Amniotic stem cell (primary cell): ENCODE measurements around the gene STAB1.

Experiments used
- DNase-seq: peaks from one replicate; lab custom pipeline; 2025; lab: John Stamatoyannopoulos, UW

STAB1 gene

DNA sequence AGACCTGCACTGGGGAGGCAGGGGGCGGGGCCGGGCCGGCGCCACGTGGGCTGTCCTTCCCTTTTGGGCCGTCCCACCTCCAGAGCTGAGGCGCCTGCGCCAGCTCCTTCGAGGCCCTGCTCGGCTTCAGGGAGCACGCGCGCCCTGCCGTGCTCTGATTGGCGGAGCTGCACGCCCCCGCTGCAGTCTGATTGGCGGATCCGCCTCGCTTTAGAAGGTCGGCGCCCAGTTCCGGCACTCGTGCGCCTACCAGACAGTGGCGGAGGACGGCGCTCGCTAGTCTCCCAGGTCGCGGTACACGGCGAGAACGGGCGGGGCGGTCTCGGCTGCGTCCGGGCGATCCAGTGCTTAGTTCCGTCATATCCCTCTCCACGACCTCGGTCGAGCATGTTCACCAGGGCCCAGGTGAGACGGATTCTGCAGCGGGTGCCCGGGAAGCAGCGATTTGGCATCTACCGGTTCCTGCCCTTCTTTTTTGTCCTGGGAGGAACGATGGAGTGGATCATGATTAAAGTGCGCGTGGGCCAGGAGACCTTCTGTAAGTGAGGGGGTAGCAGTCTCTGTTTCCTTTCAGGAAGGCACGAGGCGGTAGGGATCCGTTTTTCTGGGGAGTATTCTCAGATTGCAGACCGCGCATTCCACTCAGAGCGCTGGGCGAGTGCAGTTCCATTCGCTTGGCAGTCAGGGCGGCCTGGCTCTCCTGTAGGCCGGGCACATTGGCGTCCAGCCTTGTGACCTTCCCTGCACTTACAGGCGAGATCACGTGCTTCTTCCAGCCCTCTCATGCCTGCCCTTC, 41.4 kb downstream of the STAB1 start, which contains the start of gene UQCC5:
UQCC5 (plus strand) TSS at position 237 of the 796 bp plus-strand sequence; CDS start at position 388, 151 bp downstream.
- DNase-seq, result peak; percentile 96

DNA sequence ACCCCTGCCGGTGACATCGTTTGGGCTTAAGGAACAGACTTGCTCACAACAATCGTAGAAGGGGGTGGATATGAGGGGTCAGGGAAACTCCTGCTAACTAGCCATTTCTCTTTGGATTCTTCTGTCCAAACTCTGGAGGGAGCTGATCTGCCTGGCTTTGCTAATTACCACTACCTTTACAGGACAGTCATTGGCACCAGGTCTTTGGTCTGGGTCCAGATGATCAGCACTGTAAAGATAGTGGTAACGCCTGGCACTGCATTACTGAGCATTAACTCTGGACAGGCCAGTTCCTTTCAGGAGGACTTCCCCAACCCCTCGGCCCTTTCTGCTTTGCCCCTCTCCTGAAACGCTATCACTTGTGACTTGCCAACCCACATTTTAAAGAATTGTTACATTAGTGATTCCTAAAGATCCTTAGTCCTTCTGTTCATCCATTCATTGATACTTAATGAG, 42.1 kb downstream of the STAB1 start:
- DNase-seq, result no peak

DNA sequence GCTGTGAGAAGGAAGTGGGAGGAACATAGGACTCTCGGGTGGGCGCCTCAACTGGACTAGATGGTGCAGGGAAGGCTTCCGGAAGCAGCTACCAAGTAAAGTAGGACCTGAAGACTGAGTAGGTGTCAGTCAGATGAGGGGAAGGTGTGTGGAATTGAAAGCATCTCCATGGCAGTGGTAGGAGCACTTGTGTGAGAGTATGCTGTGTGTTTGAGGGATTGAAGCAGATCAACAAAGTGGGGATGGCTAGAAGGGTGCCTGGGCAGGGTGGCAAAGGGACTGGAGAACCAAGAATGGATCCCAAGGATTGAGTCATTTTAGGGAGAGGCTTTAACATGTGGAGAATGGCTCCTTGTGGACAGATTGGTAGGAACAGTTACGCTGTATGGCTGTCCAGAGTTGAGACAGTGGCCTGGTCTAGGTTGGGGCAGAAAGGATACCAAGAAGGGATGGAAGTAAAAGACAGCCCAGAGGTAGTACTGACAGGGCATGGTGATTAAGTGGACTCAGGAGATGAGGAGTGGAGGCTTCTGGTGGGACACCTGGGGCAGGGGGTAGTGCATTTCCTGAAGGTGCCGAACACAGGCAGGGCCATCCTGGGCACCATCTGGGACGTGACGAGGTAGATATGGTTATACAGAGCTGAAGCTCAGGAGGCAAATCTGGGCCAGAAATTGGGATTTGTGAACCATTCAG, 42.7 kb downstream of the STAB1 start:
- no peak for DNase-seq

DNA sequence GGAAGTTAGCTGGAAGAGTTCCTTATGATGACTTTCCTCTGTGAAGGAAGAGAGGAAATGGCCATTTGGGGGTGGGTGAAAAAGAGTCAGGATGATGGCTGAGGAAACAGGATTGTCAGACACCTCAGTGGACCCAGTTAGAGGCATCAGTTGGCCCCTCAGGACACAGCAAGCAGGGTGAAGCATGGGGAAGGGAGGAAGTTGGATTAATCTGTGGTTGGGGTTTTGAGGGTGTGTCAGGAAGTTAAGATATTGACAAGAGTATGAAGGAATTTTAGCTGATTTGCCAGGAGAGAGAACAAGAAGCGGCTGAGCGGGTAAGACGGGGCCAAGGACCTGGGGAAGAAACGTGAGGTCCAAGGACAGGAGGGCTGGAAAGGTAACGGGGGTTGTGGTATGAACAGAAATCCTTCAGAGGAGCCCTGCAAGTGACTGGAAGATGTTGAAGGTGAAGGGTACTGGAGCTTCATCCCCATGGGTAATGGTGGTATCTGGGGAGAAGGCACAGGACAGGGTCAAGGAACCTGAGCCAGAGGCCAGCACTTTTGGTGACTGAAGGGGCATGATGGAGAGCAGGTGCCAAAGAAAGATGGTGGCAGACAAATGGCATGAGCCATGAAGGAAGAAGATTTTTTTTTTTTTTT, 44.0 kb downstream of the STAB1 start:
- DNase-seq, result no peak

DNA sequence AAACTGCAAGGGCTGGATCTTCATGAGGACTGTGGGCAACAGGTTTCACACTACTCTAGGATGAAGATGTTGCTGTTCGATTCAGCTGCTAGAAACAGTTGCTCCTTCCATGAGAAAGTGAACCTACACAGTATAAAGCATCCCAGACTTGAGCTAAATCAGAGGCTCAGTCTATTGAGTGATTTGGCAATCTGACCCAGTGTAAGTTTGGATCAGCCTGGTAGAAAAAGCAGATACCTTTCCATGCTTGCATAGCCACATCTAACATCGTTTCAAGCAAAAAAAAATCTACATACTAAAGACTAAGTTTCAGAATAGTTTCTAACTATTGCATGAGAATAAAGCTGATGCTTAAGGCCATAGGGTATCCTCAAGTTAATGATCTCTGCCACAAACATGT, 45.9 kb downstream of the STAB1 start:
- no peak for DNase-seq

DNA sequence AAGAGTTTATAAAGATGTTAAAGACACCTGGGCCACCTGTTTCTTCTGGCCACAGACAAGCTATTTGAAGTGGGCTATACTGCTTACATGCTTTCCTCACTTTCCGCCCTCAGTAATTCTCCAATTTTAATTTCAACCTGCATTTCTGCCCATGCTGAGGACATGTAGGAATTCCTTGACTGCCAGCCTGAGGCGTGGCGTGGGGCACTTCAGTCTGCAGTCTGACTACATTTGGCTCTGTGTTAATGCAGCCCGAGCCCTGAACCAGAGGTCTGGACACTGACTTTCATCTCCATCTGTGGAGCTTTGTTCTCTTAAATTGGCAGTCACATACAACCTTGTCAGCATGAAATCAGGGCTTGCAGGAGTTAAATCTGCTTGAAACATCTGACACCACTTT, 49.8 kb downstream of the STAB1 start:
- DNase-seq, result no peak

DNA sequence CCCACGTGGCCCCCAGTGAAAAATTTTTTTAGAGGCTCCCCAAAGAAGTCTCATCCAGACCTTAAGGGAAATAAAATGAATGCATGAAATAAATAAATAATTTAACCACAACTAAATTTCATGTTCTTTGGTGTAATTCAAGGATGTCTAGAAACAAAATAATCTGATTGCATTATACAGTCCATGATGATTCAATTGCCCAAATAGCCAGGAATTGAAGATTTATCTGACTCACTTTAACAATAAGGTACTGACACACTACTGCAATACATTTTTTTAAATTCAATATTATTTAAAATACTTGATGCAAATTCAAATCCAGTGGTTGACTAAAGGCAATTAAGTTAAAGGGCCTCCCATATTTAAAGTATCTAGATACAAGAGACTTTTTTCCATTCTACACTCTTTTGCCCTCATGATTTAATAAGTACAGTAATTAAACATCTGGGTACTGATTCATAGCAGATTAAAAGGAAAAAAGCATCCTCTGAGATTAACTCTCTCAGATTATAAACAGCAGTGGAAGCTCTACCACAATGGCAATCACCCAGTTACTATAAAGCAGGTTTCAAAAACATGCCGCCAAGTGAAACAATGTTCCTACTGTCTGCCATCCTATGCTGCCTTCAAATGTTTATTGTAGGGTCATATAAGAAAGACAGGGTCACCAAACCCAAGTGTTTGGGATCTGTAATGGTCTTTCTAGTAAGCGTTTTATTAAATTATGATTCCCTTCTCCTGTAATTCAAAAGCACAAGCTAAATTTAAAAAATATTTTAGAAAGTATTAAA, 51.2 kb downstream of the STAB1 start:
- DNase-seq, result no peak

DNA sequence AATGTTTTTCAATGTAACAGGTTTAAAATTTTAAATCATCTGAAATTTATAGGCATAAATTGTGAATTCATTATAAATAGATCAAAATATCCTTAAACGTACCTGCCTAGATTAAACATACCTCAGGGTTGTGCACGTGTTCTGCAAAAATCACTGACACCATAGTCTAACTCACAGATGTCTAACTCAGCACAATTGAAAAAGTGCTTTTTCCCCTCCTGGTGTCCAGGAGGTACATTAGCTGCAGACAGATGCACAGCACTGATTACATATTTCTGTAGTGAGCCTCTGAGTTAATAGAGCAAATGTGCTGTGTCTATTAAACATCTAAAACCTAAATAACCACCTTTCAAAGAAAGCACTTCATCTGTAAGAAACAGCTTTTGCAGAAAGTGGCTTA, 52.0 kb downstream of the STAB1 start:
- no peak for DNase-seq

DNA sequence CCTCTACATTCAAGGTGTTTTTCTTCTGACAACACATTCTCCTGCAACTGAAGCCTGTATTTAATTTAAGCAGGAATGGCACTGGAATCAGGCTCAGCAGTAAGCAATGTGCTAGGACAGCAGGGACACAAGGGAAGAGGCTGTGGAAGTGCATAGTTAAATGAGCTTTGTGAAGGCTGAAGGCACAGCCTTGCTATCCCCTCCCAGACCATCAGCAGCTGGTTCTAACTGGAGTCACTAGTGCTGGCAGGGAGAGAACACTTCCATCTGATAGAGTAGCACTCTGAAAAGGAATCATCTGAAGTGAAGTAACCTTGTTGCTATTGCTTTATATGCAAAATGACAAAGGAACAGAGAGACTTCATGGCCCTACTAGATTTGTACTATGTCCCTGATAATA, 56.0 kb downstream of the STAB1 start:
- DNase-seq, result no peak

DNA sequence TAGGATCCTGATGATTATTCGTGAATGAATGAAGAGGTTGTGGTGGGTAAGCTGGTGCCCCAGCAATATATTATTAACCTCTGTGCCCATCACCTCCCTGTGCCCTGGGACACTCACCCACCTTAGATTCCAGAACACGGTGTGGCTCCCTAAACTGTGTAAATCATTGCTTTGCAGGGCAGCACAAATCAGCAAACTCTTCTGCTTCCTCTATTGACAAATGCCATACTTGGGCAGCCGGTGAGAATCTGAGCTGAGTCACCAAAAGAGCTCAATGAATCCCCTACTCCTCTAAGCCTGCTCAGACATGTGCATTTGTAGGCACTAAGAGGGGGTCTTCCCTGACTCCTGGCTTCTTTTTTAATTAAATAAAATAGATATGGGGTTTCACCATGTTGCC, 57.0 kb downstream of the STAB1 start:
- DNase-seq, result no peak

DNA sequence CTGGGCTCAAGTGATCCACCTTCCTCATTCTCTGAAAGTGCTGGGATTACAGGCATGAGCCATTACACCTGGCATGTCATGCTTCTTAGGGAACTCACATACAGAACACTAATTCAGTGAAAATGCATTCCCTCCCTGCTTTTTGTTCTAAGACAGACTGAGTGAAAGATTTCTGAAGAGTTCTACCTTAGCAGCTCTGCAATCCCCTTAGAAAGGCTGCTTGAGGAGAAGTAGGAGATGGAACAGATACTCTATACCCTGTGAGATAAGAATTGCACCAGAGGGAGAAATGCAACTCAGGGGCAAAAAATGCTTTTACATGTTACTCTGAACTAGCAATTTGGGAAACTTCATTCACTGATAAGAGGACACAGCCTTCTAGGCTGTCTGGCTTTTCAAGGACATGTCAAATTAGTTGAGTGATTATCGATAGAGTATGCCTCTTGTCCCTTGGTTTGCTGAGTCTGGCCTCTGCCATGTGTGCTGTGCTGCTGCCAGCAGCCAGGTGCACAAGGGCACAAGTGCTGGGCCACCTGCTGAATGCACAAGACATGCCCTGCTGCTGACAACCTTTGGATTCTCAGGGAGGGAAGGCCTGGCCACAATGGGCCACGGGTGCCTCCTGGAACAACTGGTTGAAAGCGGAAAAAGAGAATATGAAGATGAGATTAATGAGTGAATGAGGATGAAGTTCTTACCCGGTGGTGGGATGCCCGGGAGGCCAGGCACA, 59.1 kb downstream of the STAB1 start:
- DNase-seq, result no peak

DNA sequence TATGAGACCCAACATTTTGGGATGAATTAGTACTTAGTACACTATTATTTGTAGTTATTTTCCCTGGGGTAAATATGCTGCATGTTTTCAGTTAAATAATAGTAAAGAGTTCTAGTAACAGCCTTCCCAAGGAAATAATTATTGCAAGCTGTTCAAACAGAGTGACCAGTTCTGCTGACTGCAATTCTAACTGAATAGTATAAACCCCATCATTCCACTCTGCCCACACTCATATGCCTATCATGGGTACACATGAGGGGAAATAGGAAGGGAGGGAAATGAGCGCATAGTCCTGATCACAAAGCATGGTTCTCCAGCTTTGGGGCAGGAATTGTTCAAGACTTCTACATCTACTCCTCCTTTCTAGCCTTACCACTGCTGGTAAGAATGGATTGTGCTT, 59.9 kb downstream of the STAB1 start:
- DNase-seq, result no peak

DNA sequence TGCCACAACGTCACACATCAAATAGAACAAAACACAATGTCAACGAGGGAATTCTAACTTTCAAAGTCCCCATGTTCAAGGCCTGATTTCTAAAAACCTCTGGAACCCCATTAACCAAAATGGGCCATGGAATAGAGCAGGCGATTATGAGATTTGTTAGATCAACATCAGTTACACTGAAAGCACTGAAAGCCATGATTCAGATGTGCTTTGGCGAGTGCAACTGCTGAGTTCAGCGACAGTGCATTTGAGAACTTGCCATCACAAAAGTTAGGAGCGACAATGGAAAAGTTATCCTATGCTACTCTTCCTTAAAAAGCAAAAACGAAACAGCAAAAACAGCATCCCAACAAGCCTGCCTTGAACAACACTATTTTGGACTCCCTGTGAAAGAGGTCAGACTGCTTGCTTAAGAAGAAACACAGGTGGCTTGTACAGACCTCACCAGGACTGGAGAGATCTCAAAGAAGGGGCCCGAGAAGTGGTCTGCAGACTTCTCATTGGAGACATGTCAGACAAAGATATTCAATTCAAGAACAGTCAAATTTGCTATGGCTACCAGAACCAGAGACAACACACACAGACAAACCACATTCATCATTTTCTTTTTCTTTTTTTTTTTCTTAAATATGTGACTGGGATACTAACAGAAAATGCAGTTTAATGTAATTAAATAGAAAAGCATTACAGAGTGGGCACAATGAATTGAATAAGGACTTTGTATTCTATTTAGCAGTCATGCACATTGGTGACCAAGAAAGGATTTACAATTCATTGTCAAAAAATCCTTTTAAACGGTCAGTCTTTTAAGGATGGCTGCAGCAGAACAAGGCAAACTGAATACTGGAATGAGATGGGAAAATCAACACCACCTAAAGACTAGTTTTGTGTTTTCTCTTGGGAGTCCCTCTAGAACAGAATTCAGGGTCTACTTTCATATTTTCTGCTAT, 62.1 kb downstream of the STAB1 start:
- no peak for DNase-seq

DNA sequence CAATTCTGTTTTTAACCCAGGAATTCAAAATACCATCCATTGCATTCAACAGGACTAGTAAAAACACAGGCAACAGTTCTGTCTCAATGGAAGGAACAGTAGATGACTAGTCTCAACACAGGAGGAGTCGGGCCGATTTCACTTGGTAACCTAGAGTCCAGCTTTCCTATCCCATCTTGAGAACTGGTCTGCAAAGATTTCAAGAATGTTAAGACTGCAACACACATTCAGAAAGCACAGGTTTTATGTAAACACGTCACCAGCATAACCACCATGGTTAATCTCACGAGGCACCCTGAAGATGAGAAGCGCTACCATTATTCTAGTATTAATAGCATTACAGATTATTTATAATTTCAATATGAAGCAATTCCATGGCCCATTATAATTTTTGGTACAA, 63.3 kb downstream of the STAB1 start:
- no peak for DNase-seq

DNA sequence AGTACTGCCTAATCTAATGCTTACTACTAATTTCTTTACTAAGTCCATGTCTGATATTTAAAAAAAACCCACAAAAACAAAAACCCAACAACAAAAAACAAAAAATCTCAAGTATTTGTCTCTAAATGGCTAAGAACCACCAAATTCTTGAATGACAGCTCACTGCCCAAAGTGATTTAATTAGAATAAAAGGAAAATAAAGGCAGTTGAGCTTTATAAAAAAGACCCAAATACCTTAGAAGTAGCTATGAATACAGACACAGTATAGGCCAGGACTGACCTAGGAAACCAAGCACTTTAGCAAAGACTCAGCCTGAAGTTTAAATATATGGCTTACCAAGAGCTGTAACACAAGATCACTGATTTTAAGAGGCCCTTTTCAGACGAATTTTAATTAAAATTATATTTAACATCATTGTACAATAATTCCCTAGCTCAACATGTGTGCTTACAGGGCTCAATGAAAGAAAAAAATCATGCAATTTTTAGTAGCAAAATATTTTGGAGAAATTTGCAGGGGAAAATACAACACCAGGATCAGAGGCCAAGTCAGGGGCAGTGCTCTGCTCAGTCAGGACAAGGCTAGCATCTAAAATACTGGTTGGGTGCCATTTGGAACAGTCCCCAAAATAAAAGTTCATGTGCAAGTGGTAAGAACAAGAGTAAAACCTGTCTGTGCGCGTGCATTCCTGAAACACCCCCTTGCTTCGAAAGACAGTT, 66.0 kb downstream of the STAB1 start:
- DNase-seq, result no peak

DNA sequence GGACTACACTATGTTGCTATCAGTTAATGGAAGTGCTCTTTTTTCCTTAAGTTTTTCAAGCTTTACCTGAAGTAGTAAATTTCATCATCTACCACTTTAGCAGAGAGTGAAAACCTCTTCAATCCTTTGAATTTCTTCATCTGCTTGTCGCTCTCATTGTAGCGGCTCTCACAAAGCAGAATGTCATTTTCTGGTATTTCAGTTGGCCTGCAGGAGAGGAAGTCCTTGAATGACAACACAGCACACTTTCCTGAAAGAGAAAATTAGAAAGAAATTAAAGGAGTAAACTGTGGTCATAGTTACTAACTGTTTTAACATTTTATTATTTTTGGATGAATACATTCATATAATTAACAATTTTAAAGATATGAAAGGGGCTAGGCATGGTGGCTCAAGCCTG, 68.8 kb downstream of the STAB1 start:
- DNase-seq, result no peak

DNA sequence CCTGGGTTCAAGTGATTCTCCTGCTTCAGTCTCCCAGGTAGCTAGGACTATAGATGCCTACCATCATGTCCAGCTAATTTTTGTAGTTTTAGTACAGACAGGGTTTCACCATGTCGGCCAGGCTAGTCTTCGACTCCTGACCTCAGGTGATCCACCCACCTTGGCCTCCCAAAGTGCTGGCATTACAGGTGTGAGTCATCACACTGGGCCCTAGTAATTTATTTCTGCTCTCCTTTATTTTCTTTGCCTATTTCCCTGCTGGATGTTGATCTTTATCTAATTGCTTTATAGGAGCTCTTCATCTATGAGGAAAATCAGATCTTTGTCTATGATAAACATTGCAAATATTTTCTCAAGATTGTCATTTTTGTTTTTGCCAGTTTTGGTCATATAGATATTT, 72.9 kb downstream of the STAB1 start:
- DNase-seq, result no peak

DNA sequence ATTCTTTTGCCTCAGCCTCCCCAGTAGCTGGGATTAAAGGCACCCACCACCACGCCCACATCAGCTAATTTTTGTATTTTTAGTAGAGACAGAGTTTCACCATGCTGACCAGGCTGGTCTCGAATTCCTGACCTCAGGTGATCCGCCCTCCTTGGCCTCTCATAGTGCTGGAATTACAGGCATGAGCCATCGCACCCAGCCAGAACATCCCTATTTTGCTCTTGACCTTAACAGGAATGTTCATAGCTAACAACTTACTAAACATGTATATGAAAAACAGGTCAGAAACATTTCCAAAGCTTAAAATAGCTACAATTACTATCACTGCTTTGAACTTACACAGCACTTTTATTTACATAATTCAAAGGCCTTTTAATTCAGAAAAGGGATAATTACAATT, 74.9 kb downstream of the STAB1 start:
- DNase-seq, result no peak

DNA sequence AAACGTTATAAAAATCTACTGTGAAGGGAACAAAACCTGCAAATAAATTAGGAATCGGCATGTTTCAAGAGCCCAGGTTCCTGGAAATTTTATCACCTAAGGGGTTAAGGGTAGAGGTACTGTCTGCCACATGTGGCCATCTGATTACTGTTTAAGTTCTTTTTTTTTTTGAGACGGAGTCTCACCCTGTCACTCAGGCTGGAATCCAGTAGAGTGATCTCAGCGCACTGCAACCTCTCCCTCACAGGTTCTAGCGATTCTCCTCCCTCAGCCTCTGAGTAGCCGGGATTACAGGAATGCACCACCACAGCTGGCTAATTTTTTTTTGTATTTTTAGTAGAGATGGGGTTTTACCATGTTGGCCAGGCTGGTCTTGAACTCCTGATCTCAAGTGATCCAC, 77.1 kb downstream of the STAB1 start:
- DNase-seq, result no peak
